Choroid plexus epithelial cell (primary cell): Measurements from ENCODE around the gene LGMN.

Experiments used
- DNase-seq: peaks from one replicate; pipeline ENCODE4 v3.0.0-alpha.2; 2010; ENCODE audit warnings: low read depth
- H3K4me3 ChIP-seq: 2 replicates; pipeline ENCODE4 v1.5.1; 2011; ENCODE audit warnings: low read depth, mild to moderate bottlenecking, control low read depth, low read length, moderate library complexity
- TF ChIP-seq, protein P1 (sequence below): conservative IDR thresholded peaks from 2 replicates; pipeline ENCODE4 v1.5.1; 2011; ENCODE audit warnings: low read depth, mild to moderate bottlenecking, control low read depth, inconsistent platforms, low read length, moderate library complexity

The LGMN gene

GRCh38 chr14:92744198-92744597, 4.2 kb downstream of the LGMN start:
- DNase-seq: no peak
- TF ChIP-seq, protein P1, sequence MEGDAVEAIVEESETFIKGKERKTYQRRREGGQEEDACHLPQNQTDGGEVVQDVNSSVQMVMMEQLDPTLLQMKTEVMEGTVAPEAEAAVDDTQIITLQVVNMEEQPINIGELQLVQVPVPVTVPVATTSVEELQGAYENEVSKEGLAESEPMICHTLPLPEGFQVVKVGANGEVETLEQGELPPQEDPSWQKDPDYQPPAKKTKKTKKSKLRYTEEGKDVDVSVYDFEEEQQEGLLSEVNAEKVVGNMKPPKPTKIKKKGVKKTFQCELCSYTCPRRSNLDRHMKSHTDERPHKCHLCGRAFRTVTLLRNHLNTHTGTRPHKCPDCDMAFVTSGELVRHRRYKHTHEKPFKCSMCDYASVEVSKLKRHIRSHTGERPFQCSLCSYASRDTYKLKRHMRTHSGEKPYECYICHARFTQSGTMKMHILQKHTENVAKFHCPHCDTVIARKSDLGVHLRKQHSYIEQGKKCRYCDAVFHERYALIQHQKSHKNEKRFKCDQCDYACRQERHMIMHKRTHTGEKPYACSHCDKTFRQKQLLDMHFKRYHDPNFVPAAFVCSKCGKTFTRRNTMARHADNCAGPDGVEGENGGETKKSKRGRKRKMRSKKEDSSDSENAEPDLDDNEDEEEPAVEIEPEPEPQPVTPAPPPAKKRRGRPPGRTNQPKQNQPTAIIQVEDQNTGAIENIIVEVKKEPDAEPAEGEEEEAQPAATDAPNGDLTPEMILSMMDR: no peak
- no peak overlapping the region for H3K4me3 ChIP-seq

DNA sequence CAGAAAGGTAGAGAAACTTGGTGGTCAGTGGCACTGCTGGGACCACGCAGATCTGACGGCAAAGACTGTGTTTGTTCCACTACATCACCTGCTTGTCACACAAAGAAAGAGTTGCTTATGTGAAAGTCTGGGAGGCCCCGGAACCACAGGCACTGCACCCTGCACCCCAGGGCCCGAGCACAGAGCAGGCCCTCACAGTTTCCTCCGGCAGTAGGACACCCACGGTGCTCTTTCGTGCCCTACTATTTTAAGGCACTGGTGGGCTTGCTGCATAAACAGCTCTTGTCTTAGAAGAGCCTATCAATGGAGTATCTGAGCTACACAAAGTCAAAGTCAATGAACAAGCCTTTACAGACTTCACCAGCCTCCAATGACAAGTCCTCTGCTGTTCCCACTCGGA, 8.0 kb downstream of the LGMN start:
- H3K4me3 ChIP-seq: no peak overlapping the region
- TF ChIP-seq, protein P1: no peak
- no peak for DNase-seq

DNA sequence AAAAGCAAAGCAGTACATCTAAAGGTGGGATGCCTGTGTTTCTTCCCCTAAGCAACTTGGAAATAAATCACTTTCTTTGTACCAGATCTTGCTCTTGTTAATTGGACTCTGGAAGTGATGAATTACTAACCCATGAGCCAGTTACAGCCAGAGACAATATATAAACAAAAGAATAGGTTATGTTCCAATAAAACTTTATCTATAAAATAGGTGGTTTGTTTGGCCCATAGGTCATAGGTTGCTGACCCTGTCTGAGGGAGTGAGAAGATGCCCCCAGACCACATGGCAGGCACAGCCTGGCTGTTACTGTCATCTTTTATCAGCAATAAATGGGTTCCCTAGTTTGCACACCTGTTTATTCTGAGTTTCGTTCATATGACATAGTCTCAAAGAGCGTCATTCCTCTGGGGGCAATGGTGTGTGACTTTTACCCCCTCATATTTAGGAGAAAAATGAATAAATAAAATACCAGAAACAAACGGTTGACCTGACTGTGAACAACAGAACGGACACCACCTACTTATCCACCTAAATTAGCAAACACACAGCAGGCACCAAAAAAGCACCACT, 10.7 kb downstream of the LGMN start:
- H3K4me3 ChIP-seq: no peak overlapping the region
- TF ChIP-seq, protein P1: no peak
- no peak for DNase-seq

DNA sequence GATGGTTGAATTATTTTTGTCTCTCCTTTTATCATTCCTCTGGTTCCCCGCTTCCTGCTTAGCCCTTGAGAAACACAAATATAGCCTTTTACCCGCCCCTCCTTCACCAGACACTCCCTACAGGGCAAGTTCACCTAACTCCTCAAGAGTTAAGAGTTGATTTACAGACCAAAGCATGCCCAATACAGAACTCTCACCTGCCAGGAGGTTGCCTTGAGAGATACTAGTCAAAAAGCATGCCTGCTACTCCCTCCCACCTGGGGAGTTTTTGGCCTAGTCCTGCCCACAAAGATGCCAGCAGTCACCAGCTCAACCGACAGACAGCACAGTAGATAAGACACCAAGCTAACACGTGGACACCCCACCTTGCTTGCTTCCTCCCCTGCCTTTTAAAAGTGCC, 11.2 kb downstream of the LGMN start:
- DNase-seq: no peak
- H3K4me3 ChIP-seq: no peak overlapping the region

DNA sequence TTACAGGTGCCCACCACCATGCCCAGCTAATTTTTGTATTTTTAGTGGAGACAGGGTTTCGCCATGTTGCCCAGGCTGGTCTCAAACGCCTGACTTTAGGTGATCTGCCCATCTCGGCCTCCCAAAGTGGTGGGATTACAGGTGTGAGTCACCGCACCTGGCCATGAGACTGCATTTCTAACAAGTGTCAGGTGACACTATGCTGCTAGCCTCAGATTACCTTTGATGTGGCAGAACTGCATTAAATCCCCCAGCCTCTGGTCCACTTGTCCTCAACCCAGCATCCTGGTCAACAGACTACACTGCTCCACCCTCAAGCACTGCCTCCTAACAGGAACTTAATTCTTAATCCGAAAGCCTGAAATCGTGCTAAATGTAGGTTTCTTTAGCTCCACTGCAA, 13.1 kb downstream of the LGMN start:
- no peak overlapping the region for H3K4me3 ChIP-seq
- TF ChIP-seq, protein P1: no peak
- DNase-seq: no peak

More for the DNA sequence above, 11.2 kb downstream of the LGMN start:
- TF ChIP-seq, protein P1: no peak

GRCh38 chr14:92734618-92735017, 13.8 kb downstream of the LGMN start:
- TF ChIP-seq, protein P1: no peak

DNA sequence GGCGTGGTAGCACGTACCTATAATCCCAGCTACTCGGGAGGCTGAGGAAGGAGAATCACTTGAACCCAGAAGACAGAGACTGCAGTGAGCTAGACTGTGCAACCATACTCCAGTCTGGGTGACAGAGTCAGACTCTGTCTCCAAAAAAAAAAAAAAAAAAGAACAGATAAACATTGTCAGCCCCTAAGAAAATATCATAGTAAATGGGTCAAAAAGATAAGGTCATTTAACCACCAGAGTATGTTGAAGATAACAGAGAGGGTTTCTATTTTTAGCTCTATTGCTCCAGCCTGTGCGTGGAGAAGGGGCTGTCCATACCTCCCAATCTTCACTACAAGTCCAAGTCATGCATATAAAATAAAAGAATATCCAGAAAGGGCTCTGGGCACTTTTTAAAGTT, 15.4 kb downstream of the LGMN start:
- no peak for DNase-seq
- H3K4me3 ChIP-seq: no peak overlapping the region
- TF ChIP-seq, protein P1: no peak

More at GRCh38 chr14:92734618-92735017, 13.8 kb downstream of the LGMN start:
- DNase-seq: no peak
- H3K4me3 ChIP-seq: no peak overlapping the region
